KMS-11 (cell line): ENCODE results near the gene DNAJC16.

ENCODE experiments used
- H2AFZ ChIP-seq: fragments of 200-600 bp; sonication (generic); 2 replicates; pipeline ENCODE4 v1.6.1; 2016; ENCODE audit warnings: antibody characterized with exemption, mixed run types, low read depth
- H3K27ac ChIP-seq: fragments of 200-600 bp; sonication (generic); 2 replicates; pipeline ENCODE4 v1.6.1; 2016; ENCODE audit warnings: mild to moderate bottlenecking, mixed run types
- H3K27me3 ChIP-seq: fragments of 200-600 bp; sonication (generic); 2 replicates; pipeline ENCODE4 v1.6.1; 2017; ENCODE audit warnings: mild to moderate bottlenecking, low read depth, mixed run types, moderate library complexity; ENCODE audit not compliant: insufficient read depth
- H3K36me3 ChIP-seq: fragments of 200-600 bp; sonication (generic); 2 replicates; pipeline ENCODE4 v1.6.1; 2017; ENCODE audit warnings: mild to moderate bottlenecking, mixed run types; ENCODE audit not compliant: insufficient read depth
- H3K4me1 ChIP-seq: fragments of 200-600 bp; sonication (generic); 2 replicates; pipeline ENCODE4 v1.6.1; 2016; ENCODE audit warnings: mild to moderate bottlenecking, low read depth, mixed run types; ENCODE audit not compliant: poor library complexity, severe bottlenecking
- H3K4me2 ChIP-seq: fragments of 200-600 bp; sonication (generic); 2 replicates; pipeline ENCODE4 v1.7.0; 2016; ENCODE audit warnings: mild to moderate bottlenecking, mixed run types
- H3K4me3 ChIP-seq: fragments of 200-600 bp; sonication (generic); IDR thresholded peaks from 2 replicates; pipeline ENCODE4 v1.6.1; 2017; ENCODE audit warnings: low read depth, low read length, mixed read lengths; ENCODE audit not compliant: insufficient read depth
- H3K79me2 ChIP-seq: fragments of 200-600 bp; sonication (generic); 2 replicates; pipeline ENCODE4 v1.6.1; 2016; ENCODE audit warnings: low read depth, mixed run types; ENCODE audit not compliant: insufficient read depth
- H3K9ac ChIP-seq: fragments of 200-600 bp; sonication (generic); 2 replicates; pipeline ENCODE4 v1.6.1; 2016; ENCODE audit warnings: mild to moderate bottlenecking, mixed run types
- H4K20me1 ChIP-seq: fragments of 200-600 bp; sonication (generic); 2 replicates; pipeline ENCODE4 v1.6.1; 2016; ENCODE audit warnings: mild to moderate bottlenecking, mixed run types; ENCODE audit not compliant: insufficient read depth
- TF ChIP-seq, protein P1 (sequence below): fragments of 200-600 bp; sonication (generic); conservative IDR thresholded peaks from 2 replicates; pipeline ENCODE4 v1.6.1; 2017; ENCODE audit warnings: low read depth, mild to moderate bottlenecking, antibody characterized with exemption, low read length, moderate library complexity, mixed read lengths

The DNAJC16 gene

DNA sequence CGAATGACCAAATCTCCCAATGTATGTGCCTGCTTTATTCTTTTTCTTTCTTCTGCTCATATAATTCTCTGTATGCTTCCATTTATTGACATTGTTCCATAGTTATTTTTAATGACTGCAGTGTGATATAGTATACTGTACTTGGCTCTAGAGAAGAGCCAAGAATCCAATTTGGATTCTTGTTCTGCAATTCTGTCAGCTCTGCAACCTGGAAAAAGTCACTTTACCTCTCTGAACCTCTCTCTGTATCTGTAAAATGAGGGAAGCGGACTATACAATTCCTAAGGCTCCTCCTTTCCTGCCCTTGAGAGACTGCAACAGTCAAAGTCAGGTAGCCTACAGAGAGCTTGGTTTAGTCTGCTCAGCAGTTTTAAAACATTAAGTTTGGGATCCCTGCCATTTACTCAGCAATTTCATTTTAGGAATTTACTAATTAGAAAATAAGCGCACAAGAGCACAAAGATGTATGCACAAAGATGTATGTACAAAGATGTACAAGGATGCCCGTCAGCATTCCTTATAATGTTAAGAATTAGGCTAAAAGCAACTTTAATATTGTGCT, 14.7 kb downstream of the DNAJC16 start:
- TF ChIP-seq, protein P1, sequence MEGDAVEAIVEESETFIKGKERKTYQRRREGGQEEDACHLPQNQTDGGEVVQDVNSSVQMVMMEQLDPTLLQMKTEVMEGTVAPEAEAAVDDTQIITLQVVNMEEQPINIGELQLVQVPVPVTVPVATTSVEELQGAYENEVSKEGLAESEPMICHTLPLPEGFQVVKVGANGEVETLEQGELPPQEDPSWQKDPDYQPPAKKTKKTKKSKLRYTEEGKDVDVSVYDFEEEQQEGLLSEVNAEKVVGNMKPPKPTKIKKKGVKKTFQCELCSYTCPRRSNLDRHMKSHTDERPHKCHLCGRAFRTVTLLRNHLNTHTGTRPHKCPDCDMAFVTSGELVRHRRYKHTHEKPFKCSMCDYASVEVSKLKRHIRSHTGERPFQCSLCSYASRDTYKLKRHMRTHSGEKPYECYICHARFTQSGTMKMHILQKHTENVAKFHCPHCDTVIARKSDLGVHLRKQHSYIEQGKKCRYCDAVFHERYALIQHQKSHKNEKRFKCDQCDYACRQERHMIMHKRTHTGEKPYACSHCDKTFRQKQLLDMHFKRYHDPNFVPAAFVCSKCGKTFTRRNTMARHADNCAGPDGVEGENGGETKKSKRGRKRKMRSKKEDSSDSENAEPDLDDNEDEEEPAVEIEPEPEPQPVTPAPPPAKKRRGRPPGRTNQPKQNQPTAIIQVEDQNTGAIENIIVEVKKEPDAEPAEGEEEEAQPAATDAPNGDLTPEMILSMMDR, result no peak
- no peak overlapping the region for H3K9ac ChIP-seq
- no peaks in the 10 kb centered on the region for H4K20me1 ChIP-seq
- no peak overlapping the region for H3K4me3 ChIP-seq
- H3K27me3 ChIP-seq, result no peaks in the 10 kb centered on the region
- H3K4me1 ChIP-seq, result no peaks in the 10 kb centered on the region
- no peak overlapping the region for H3K27ac ChIP-seq
- H2AFZ ChIP-seq, result no peak overlapping the region
- H3K36me3 ChIP-seq, result no peaks in the 10 kb centered on the region
- no peaks in the 10 kb centered on the region for H3K79me2 ChIP-seq
- no peak overlapping the region for H3K4me2 ChIP-seq

DNA sequence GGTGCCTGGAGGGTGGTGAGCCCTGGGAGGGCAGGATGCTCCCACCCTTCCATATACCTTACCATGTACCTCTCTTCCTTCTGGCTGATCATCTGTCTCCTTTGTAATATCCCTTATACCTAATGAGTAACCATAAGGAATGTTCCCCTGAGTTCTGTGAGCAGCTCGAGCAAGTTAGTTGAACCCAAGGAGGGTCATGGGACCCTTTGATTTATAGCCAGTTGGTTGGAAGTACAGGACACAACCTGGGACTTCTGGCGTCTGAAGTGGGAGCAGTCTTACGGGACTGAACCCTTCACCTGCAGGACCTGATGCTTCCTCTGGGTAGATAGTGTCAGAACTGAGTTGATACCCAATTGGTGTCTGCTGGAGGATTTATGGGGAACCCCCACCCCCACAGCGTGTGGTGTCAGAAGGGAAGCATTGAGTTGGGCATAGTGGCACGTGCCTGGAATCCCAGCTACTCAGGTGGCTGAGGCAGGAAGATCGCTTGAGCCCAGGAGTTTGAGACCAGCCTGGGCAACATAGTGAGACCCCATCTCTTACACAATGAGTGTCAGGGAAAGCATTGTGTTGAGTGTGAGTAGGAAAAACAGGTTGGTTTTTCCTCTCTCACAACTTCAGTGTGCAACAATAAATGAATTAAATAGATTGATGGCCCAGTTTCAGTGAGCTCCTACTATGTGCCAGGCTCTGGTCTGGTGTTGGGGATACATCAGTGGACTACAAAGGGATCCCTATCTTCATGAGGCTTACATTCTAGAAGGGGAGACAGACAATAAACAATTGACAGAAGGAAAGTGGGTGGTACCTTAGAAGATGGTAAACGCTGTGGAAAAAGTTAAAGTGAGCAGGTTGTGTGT, 16.0 kb downstream of the DNAJC16 start:
- no peaks in the 10 kb centered on the region for H3K36me3 ChIP-seq
- H3K79me2 ChIP-seq, result no peaks in the 10 kb centered on the region
- H2AFZ ChIP-seq, result no peak overlapping the region
- H3K4me1 ChIP-seq, result no peaks in the 10 kb centered on the region
- TF ChIP-seq, protein P1, result no peak
- no peaks in the 10 kb centered on the region for H4K20me1 ChIP-seq
- no peak overlapping the region for H3K9ac ChIP-seq
- H3K4me3 ChIP-seq, result no peak overlapping the region
- H3K27ac ChIP-seq, result no peak overlapping the region
- H3K4me2 ChIP-seq, result no peak overlapping the region
- no peaks in the 10 kb centered on the region for H3K27me3 ChIP-seq

- H3K36me3 ChIP-seq, result no peaks in the 10 kb centered on the region
Measured at GRCh38 chr1:15543251-15543588, 16.6 kb downstream of the DNAJC16 start.

GRCh38 chr1:15543589-15544568, 17.2 kb downstream of the DNAJC16 start:
- H3K27me3 ChIP-seq, result no peaks in the 10 kb centered on the region
- H4K20me1 ChIP-seq, result no peaks in the 10 kb centered on the region
- peaks cover 10% of the 10 kb centered on the region for H3K4me1 ChIP-seq
- H2AFZ ChIP-seq, result no peak overlapping the region
- no peaks in the 10 kb centered on the region for H3K36me3 ChIP-seq
- TF ChIP-seq, protein P1, result no peak
- no peak overlapping the region for H3K9ac ChIP-seq
- H3K27ac ChIP-seq, result no peak overlapping the region
- H3K4me2 ChIP-seq, result no peak overlapping the region
- no peak overlapping the region for H3K4me3 ChIP-seq
- no peaks in the 10 kb centered on the region for H3K79me2 ChIP-seq

More at GRCh38 chr1:15543251-15543588, 16.6 kb downstream of the DNAJC16 start:
- TF ChIP-seq, protein P1, result no peak
- Histone ChIP-seq H3K27ac (no peak overlapping the region), H2AFZ (no peak overlapping the region), H3K79me2 (no peaks in the 10 kb centered on the region), H3K4me1 (peaks cover 5% of the 10 kb centered on the region), H3K9ac (no peak overlapping the region), H4K20me1 (no peaks in the 10 kb centered on the region), H3K4me2 (no peak overlapping the region), H3K27me3 (no peaks in the 10 kb centered on the region), H3K4me3 (no peak overlapping the region)
